Breast epithelium (tissue), 3 donors: ENCODE results near the gene CSK.

ENCODE experiments used
- CTCF ChIP-seq, 3 donors: fragments of 450-650 bp; IDR thresholded peaks; one replicate each; pipeline ENCODE4 v1.5.1; 2016 to 2017; ENCODE audit warnings: antibody characterized with exemption in 3 of 3, mild to moderate bottlenecking in 3 of 3, moderate library complexity in 3 of 3
- POLR2A ChIP-seq: fragments of 450-650 bp; IDR thresholded peaks from one replicate; pipeline ENCODE4 v1.6.1; 2016; ENCODE audit warnings: antibody characterized with exemption, mild to moderate bottlenecking, moderate library complexity

DNA sequence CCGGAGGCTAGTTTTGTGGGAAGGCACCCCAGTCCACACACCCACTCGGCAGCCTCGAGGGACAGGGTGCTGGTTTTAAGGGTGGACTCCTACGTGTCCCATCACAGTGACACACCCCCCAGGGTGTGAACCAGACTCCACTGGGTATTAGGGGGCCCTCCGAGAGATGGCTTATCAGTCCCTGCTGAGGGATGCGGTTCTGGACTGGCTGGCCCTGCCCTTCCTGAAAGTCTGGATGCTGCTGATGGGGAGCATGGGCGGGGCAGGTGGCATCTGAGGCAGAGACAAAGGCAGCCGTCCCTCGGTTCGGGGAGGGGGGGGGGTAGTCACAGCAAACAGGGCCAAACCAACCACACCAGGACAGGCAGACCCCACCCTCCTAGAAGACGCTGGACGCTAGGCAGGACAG lies 62.0 kb downstream of the CSK start:
- TF ChIP-seq CTCF (IDR thresholded peaks at IDR 0.05): no peak
- no peak for TF ChIP-seq POLR2A
